GM10847 (cell line): Measurements from ENCODE around the gene KCNQ1OT1.

ENCODE experiments used
- POLR2A ChIP-seq: IDR thresholded peaks from 2 replicates; pipeline ENCODE4 v1.6.1; 2011; ENCODE audit not compliant: insufficient read length; ENCODE audit errors: extremely low read depth

The KCNQ1OT1 gene

GRCh38 chr11:2665526-2666400, 34.0 kb downstream of the KCNQ1OT1 start:
- no peak for TF ChIP-seq POLR2A

DNA sequence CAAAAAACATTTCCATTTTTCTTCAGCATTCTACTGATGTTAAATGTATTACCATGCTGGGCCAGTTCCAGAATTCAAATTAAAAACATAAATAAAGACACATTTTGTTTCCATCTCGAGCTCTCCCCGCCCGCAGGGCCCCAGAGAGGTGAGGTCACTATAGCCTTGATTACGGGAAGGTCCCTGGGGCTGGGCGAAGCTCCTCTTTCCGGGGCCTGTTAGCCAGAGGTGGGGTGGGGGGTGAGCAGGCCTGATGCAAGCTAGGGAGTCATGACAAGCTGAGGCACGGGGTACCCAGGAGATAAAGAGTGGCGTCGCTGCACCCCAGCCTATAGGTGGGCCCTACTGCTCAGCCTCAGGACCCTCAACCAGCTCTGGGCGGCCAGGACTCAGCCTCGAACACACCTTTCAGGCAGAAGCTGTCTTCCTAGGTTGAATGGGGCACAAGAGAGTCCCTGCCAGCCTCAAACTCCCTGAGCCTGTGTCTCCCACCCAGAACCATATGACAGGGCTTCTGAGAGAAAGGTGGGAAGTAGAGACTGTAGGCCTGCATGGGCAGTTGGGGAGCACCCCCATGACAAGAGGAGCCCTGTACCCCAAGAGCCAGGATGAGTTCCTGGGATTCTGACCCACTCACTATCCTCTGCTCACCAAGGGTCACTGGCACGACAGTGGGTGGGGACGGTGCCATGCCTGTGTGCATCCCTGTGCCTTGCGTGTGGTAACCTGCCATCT, 34.8 kb downstream of the KCNQ1OT1 start:
- TF ChIP-seq POLR2A, result no peak

- no peak for TF ChIP-seq POLR2A
These were observed 35.4 kb downstream of the KCNQ1OT1 start for GRCh38 chr11:2664376-2664775.

- no peak for TF ChIP-seq POLR2A
These were observed 35.9 kb downstream of the KCNQ1OT1 start for GRCh38 chr11:2663915-2664314.

DNA sequence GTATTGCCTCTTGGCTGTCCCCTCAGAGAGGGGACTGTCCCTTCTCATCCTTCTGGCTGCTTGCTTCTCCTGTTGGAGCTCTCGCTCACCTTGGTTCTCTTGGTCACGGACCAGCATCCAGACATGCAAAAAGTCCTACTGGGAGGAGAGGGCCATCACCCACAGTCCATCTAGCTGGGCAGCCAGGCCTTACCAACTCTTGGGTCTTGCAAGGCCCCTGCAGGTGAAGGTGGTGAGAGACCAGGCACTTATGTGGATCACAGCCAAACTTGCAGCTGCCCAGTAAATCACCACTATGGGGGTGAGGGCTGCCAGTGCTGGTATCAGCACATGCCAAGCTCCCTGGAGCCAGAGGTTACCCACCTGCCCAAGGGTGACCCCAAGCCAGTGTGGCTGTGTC, 36.3 kb downstream of the KCNQ1OT1 start:
- TF ChIP-seq POLR2A, result no peak

- no peak for TF ChIP-seq POLR2A
These were observed 37.1 kb downstream of the KCNQ1OT1 start for GRCh38 chr11:2662430-2663299.

- no peak for TF ChIP-seq POLR2A
These were observed 37.8 kb downstream of the KCNQ1OT1 start for GRCh38 chr11:2662024-2662312.

- TF ChIP-seq POLR2A, result no peak
These were observed 38.4 kb downstream of the KCNQ1OT1 start for GRCh38 chr11:2661173-2662023.

DNA sequence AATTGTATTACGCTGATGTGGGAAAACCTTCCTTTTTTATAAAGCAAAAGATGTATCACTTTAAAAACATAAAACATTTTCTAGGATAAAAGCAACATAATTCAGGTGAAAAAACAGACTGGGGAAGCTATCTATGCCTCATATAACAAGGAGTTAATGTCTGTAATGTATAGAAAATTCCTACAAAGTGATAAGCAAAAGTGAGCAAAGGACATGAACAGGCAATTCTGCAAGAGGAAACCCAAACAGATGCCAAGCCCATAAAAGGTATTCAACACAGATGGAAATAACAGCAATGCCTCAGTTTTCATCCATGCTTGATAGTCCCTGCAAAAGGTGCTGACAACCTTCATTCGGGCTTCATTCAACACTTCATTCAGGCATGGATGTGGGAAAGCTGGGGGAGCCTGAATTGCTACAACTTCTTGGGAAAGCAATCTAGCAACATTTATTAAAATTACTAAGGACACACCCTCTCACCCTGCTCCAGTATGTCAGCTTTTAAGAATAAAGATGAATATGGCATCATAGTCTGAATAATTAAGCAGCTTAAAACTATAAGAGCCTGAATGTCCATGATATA, 39.3 kb downstream of the KCNQ1OT1 start:
- no peak for TF ChIP-seq POLR2A

GRCh38 chr11:2657697-2658284, 42.0 kb downstream of the KCNQ1OT1 start:
- TF ChIP-seq POLR2A, result no peak

GRCh38 chr11:2656859-2657258, 42.9 kb downstream of the KCNQ1OT1 start:
- TF ChIP-seq POLR2A, result no peak

- TF ChIP-seq POLR2A, result no peak
These were observed 43.8 kb downstream of the KCNQ1OT1 start for GRCh38 chr11:2655834-2656622.

DNA sequence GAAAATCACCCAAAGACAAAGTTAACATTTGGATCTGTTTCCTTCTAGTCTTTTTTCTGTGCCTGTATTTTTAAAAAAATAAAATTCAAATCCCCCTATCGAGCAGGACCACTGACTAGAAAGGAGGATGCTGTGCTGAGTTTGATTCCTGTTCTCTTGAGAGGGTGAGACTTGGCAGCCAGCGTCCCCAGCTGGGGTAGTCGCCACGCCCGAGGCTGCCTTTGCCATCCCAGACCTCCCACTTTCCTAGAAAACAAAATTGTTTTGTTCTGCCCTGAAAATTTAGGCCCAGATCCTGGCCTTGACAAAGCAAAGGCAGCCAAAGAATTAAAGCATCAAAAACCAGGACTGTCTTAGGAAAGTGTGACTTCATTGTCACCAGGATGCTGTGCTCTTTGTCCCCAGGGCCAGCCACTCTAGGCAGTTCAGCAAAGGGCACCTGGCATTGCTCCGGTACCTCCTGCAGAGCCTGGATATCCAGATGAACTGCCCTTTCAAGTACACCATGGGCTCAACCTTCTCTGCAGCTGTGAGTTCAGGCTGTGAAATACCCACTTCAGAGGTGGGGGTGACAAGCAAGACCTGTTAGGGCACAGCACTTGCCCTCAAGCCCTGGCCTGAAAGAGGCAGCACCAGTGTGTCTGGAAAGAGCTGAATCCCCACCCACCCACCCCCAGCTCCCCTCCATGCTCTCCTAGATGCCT, 44.6 kb downstream of the KCNQ1OT1 start:
- TF ChIP-seq POLR2A, result no peak
